Esophagus squamous epithelium (tissue), 5 donors: ENCODE measurements around the gene GANAB. TPM values are rescaled to one million over a fixed set of nuclear protein-coding genes. Genes with fewer than 3 reads are reported as not detected.
"Not testable (repeated sequence)": the region's sequence is repeated elsewhere in the genome, so short reads cannot be mapped to it uniquely, and the experiment has no call there.

Experiments
- DNase-seq: peaks from one replicate; lab custom pipeline; 2025; lab: John Stamatoyannopoulos, UW
- H3K27ac ChIP-seq, 4 donors: fragments of 200-600 bp; sonication (generic); one replicate each; pipeline ENCODE4 v1.5.1; 2016 to 2019; ENCODE audit warnings: mild to moderate bottlenecking in 1 of 4
- H3K27me3 ChIP-seq, 4 donors: fragments of 200-600 bp; sonication (generic); 1 replicate in 3 of 4; 2 replicates in 1 of 4; pipeline versions ENCODE4 v1.5.1 to v1.6.0; 2017 to 2021; ENCODE audit warnings: antibody characterized with exemption in 1 of 4
- H3K36me3 ChIP-seq, 3 donors: fragments of 200-600 bp; sonication (generic); one replicate each; pipeline ENCODE4 v1.5.1; 2016 to 2019
- H3K4me1 ChIP-seq, 3 donors: fragments of 200-600 bp; sonication (generic); one replicate each; pipeline ENCODE4 v1.5.1; 2017 to 2019
- H3K4me3 ChIP-seq, 4 donors: fragments of 200-600 bp; sonication (generic); 1 replicate in 3 of 4; 2 replicates in 1 of 4; pipeline ENCODE4 v1.5.1; 2016 to 2019; ENCODE audit warnings: mild to moderate bottlenecking in 2 of 4, moderate library complexity in 1 of 4
- H3K9me3 ChIP-seq, 3 donors: fragments of 200-600 bp; sonication (generic); one replicate each; pipeline ENCODE4 v1.5.1; 2016 to 2019
- POLR2A ChIP-seq, 4 donors: fragments of 450-650 bp; IDR thresholded peaks; one replicate each; pipeline ENCODE4 v1.6.1; 2017; ENCODE audit warnings: antibody characterized with exemption in 4 of 4, mild to moderate bottlenecking in 4 of 4, moderate library complexity in 3 of 4
- WGBS, 2 donors: methylation state at CpG; one replicate each; pipeline ENCODE4 v1.1.5; 2018; 5-methylcytosine and 5-hydroxymethylcytosine counted together
- intact Hi-C: fragments of 100-400 bp; cut with DNase I; formaldehyde crosslinking; loops from one replicate; pipeline ENCODE4 v1.15.0; 2022
- total RNA-seq, 4 donors: library from RNA; depleted of rRNA; stranded (reverse); fragments of >200 nt; gene quantifications; one replicate each; pipeline ENCODE4 v1.1.0, GENCODE V29; 2016
- TF ChIP-seq, protein P1 (sequence below), 6 experiments: fragments of 450-650 bp in 4 of 6; fragments of 200-600 bp in 2 of 6; sonication (generic) in 2 of 6; IDR thresholded peaks; one replicate each; pipeline ENCODE4 v1.5.1; 2016 to 2019; ENCODE audit warnings: antibody characterized with exemption in 6 of 6, mild to moderate bottlenecking in 4 of 6, moderate library complexity in 4 of 6
- donor health status: DM: yes; HTN: yes; CAD: no.

The GANAB gene
- total RNA-seq, 4 donors from 2014 or later: 90.8 to 97.2 (median 95.0) TPM

DNA sequence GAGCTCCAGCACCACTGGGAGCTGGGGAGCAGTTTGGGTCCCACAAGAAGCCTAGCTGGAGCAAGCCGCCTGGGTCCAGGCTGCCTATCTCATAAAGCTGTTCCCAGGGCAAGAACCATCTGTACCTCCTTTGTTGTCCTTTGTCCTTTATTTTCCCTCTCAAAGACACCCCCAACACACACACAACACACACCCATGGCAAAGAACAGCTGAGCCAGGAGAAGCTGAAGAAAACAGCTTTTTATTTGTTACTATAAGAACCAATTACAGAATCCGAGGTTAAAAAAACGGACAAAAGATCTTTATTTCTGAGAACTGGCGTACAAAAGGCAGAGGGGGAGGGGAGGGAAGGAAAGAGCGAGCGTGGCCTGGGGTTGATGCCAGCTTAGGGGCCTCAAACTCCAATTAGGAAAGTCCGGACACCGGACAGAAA is 53.4 kb downstream of the GANAB start:
- H3K4me1 ChIP-seq: peaks cover 16 to 64% (median 24%) of the 10 kb centered on the region in 3 donors
- 65 to 70% methylated on average over 8 of the region's 8 CpGs for WGBS, 2 donors
- H3K9me3 ChIP-seq: no peaks in the 10 kb centered on the region
- H3K27me3 ChIP-seq: no peaks in the 10 kb centered on the region
- TF ChIP-seq, protein P1, sequence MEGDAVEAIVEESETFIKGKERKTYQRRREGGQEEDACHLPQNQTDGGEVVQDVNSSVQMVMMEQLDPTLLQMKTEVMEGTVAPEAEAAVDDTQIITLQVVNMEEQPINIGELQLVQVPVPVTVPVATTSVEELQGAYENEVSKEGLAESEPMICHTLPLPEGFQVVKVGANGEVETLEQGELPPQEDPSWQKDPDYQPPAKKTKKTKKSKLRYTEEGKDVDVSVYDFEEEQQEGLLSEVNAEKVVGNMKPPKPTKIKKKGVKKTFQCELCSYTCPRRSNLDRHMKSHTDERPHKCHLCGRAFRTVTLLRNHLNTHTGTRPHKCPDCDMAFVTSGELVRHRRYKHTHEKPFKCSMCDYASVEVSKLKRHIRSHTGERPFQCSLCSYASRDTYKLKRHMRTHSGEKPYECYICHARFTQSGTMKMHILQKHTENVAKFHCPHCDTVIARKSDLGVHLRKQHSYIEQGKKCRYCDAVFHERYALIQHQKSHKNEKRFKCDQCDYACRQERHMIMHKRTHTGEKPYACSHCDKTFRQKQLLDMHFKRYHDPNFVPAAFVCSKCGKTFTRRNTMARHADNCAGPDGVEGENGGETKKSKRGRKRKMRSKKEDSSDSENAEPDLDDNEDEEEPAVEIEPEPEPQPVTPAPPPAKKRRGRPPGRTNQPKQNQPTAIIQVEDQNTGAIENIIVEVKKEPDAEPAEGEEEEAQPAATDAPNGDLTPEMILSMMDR (IDR thresholded peaks at IDR 0.05): no peak
- TF ChIP-seq POLR2A (IDR thresholded peaks at IDR 0.05): no peak
- intact Hi-C loops: no loop called here
- peak overlapping the region; percentile 88 to 97 (median 96) for H3K27ac ChIP-seq
- peaks cover 31 to 66% (median 39%) of the 10 kb centered on the region in 3 donors for H3K36me3 ChIP-seq
- H3K4me3 ChIP-seq: no peak overlapping the region
- no peak for DNase-seq

DNA sequence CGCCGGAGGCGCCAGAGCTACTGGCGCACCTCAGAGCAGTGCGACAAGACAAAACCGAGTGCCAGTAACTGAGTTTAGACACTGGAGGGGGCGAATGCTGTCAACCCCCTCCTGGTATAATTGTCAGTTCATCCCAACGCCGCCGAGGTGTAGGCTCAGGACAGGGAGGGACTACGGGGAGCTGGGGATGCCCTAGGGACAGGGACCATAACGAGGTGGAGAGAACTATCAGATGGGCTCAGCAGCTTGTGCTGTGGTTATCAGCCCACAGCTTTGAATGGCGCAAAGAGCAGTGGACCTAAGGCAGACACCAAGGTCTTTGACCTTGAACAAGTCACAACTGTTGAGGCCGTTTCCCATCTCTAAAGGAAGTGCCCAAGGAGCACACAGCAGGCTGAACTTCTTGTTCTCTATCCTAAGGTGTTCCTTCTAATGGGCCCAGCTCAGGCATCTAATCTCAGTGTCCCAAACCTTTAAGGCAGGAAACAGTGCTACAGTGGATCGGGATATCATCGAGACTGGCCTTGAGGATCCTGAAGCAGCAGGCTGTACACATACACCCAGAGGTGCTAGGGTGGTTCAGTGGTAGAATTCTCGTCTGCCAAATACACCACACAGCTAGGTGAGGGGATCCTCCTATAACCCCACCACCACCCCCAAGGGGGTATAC is 54.1 kb downstream of the GANAB start:
- TF ChIP-seq, protein P1 (IDR thresholded peaks at IDR 0.05): no peak
- TF ChIP-seq POLR2A (IDR thresholded peaks at IDR 0.05): no peak
- no peaks in the 10 kb centered on the region for H3K9me3 ChIP-seq
- peaks cover 24 to 66% (median 32%) of the 10 kb centered on the region in 3 donors for H3K36me3 ChIP-seq
- intact Hi-C loops: no loop called here
- no peak for DNase-seq
- H3K27me3 ChIP-seq: no peaks in the 10 kb centered on the region
- H3K4me1 ChIP-seq: peaks cover 16 to 57% (median 24%) of the 10 kb centered on the region in 3 donors
- 0 to 14% methylated on average over 3 to 8 of the region's 17 CpGs for WGBS, 2 donors
- H3K4me3 ChIP-seq: peak overlapping the region; percentile 35 to 84 (median 75)
- peak overlapping the region; percentile 88 to 97 (median 96) for H3K27ac ChIP-seq

GRCh38 chr11:62591448-62592145 is 54.8 kb downstream of the GANAB start, which contains the start of gene TUT1:
TSS of gene TUT1 (minus strand) at chr11:62591523. CDS start at chr11:62591485, 38 bp downstream.
- TF ChIP-seq, protein P1 (IDR thresholded peaks at IDR 0.05): peak in 3 of 6 experiments; percentile 4 to 20 (median 19)
- peak in 3 of 4 donors; percentile 69 to 90 (median 79) for TF ChIP-seq POLR2A (IDR thresholded peaks at IDR 0.05)

DNA sequence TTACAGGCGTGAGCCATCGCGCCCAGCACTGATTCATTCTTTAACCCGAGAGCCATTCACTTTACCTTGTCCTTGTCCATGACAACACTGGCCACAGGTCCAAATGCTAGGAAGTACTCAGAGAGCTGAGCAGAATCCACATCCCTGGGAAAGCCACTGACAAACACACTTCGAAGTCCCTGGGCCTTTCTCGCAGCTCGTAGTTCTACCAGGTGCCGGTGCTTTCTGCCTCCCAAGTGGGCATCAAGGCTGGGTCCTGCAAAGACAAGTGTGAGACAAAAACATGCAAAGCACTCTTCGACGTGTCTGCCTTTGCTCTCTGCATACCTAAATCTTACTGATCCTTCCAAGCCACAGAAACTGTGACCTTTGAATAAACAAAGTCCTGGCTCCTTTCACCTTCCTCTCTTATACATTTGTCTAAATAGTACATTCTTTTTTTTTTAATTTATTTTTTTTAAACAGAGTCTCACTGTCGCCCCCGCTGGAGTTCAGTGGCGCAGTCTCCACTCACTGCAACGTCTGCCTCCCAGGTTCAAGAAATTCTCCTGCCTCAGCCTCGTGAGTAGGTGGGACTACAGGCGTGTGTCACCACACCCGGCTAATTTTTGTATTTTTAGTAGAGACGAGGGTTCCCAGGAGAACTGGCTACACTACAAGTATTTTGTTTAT is 57.3 kb downstream of the GANAB start:
- H3K27me3 ChIP-seq: no peaks in the 10 kb centered on the region
- H3K27ac ChIP-seq: peak overlapping the region in 1 of 4 donors; percentile 9
- intact Hi-C loops: no loop called here
- H3K4me3 ChIP-seq: no peak overlapping the region
- peaks cover 4 to 64% (median 5%) of the 10 kb centered on the region in 3 donors for H3K36me3 ChIP-seq
- no peak for TF ChIP-seq POLR2A (IDR thresholded peaks at IDR 0.05)
- TF ChIP-seq, protein P1 (IDR thresholded peaks at IDR 0.05): peak in 1 of 6 experiments; percentile 10
- no peak for DNase-seq
- no peaks in the 10 kb centered on the region for H3K9me3 ChIP-seq
- WGBS, 2 donors: 55 to 57% methylated on average over 18 of the region's 18 CpGs
- H3K4me1 ChIP-seq: peaks cover 16 to 63% (median 24%) of the 10 kb centered on the region in 3 donors

More at GRCh38 chr11:62591448-62592145, 54.8 kb downstream of the GANAB start, which contains the start of gene TUT1:
- intact Hi-C loops: no loop called here
- DNase-seq: peak; percentile 89
- Histone ChIP-seq H3K4me3 (peak within 1 kb of the TSS; percentile 52 to 84 (median 75)), H3K27ac (peak within 1 kb of the TSS; percentile 88 to 97 (median 96)), H3K9me3 (no peaks in the 10 kb centered on the region), H3K4me1 (peaks cover 16 to 54% (median 24%) of the 10 kb centered on the region in 3 donors), H3K27me3 (no peaks in the 10 kb centered on the region), H3K36me3 (peaks cover 22 to 66% (median 26%) of the 10 kb centered on the region in 3 donors)
- WGBS, 2 donors: 1% methylated on average over 16 to 19 of the region's 58 CpGs

DNA sequence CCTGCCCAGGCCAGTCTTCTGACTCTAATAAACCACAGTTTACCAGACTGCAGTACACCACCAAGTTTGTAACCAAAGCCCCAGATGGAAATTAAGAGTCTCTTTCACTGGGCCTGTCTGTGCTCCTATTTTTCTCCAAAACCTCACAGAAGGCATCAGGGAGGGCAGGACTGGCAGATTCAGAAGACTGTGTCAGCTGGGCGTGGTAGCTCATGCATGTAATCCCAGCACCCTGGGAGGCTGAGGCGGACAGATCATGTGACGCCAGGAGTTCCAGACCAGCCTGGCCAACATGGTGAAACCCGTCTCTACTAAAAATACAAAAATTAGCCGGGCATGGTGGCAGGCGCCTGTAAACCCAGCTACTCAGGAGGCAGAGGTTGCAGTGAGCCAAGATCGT is 61.1 kb downstream of the GANAB start:
- 77 to 83% methylated on average over 5 to 7 of the region's 7 CpGs for WGBS, 2 donors
- DNase-seq, H3K27me3 ChIP-seq, H3K9me3 ChIP-seq, H3K4me3 ChIP-seq, intact Hi-C loops: not testable (repeated sequence)
- Histone ChIP-seq H3K27ac (peak overlapping the region in 2 of 4 donors; percentile 10 to 38), H3K36me3 (peaks cover 0 to 85% (median 0%) of the 10 kb centered on the region in 3 donors), H3K4me1 (peaks cover 0 to 32% (median 7%) of the 10 kb centered on the region in 3 donors)

GRCh38 chr11:62581735-62582134 is 64.7 kb downstream of the GANAB start:
- H3K9me3 ChIP-seq, H3K27ac ChIP-seq, H3K27me3 ChIP-seq, H3K4me3 ChIP-seq, intact Hi-C loops, DNase-seq: not testable (repeated sequence)
- 98 to 100% methylated on average over 4 of the region's 4 CpGs for WGBS, 2 donors
- Histone ChIP-seq H3K4me1 (peaks cover 0 to 18% (median 4%) of the 10 kb centered on the region in 3 donors), H3K36me3 (peaks cover 0 to 95% (median 9%) of the 10 kb centered on the region in 3 donors)
